Measurements from ENCODE around the gene KATNB1. TPM values are rescaled to one million over a fixed set of nuclear protein-coding genes. Genes with fewer than 3 reads are reported as not detected.

Gene KATNB1
- total RNA-seq, 1 experiment from 2014 or later, result 60.4 TPM

GRCh38 chr16:57775661-57776469, 40.3 kb downstream of the KATNB1 start (continued):
- no peak for TF ChIP-seq OVOL2 (CRISPR knock-in tag; IDR thresholded peaks at IDR 0.05; ENCODE audit: borderline replicate concordance)
- TF ChIP-seq E2F4 (CRISPR knock-in tag; IDR thresholded peaks at IDR 0.05; ENCODE audit: borderline replicate concordance, low read depth), result no peak
- TF ChIP-seq ATF6 (CRISPR knock-in tag; IDR thresholded peaks at IDR 0.05), result no peak
- TF ChIP-seq NFE2L1 (CRISPR knock-in tag; IDR thresholded peaks at IDR 0.05), result 0 out of 2 replicates have a peak, but pooled peaks have one; percentile 46
- no peak for TF ChIP-seq ELF4 (CRISPR knock-in tag; IDR thresholded peaks at IDR 0.05; ENCODE audit: low read depth)
- no peak for TF ChIP-seq CREB1 (CRISPR knock-in tag; IDR thresholded peaks at IDR 0.05)
- TF ChIP-seq GABPB1 (CRISPR knock-in tag; IDR thresholded peaks at IDR 0.05), result no peak
- peak; percentile 24; the same call in 1 of the 2 replicates for TF ChIP-seq CTCF (IDR thresholded peaks at IDR 0.05)
- TF ChIP-seq MYBL2 (CRISPR knock-in tag; IDR thresholded peaks at IDR 0.05), result 0 out of 2 replicates have a peak, but pooled peaks have one; percentile 24
- TF ChIP-seq RORB (CRISPR knock-in tag; IDR thresholded peaks at IDR 0.05), result no peak
- TF ChIP-seq CDX4 (CRISPR knock-in tag; IDR thresholded peaks at IDR 0.05; ENCODE audit: borderline replicate concordance), result no peak
- no peak for TF ChIP-seq TEAD4 (CRISPR knock-in tag; IDR thresholded peaks at IDR 0.05)
- TF ChIP-seq ZNF423 (CRISPR knock-in tag; IDR thresholded peaks at IDR 0.05), result peak; percentile 45; the same call in 1 of the 2 replicates
- TF ChIP-seq FOXJ3 (CRISPR knock-in tag; IDR thresholded peaks at IDR 0.05; ENCODE audit: borderline replicate concordance), result no peak
- TF ChIP-seq NR1H2 (CRISPR knock-in tag; IDR thresholded peaks at IDR 0.05), result no peak
- TF ChIP-seq SMAD3 (CRISPR knock-in tag; IDR thresholded peaks at IDR 0.05; ENCODE audit: borderline replicate concordance), result no peak
- TF ChIP-seq PREB (CRISPR knock-in tag; IDR thresholded peaks at IDR 0.05; ENCODE audit: borderline replicate concordance), result no peak
- TF ChIP-seq KAT7 (CRISPR knock-in tag; IDR thresholded peaks at IDR 0.05; ENCODE audit: borderline replicate concordance), result no peak
- TF ChIP-seq ZNF281 (CRISPR knock-in tag; IDR thresholded peaks at IDR 0.05), result no peak
- TF ChIP-seq ZNF263 (CRISPR knock-in tag; IDR thresholded peaks at IDR 0.05; ENCODE audit: low read depth), result no peak
- TF ChIP-seq SP1 (CRISPR knock-in tag; conservative IDR thresholded peaks at IDR 0.05), result peak; percentile 74; the same call in 1 of the 2 replicates
- no peak for TF ChIP-seq JAZF1 (CRISPR knock-in tag; IDR thresholded peaks at IDR 0.05)
- no peak for TF ChIP-seq EMX1 (CRISPR knock-in tag; IDR thresholded peaks at IDR 0.05)
- TF ChIP-seq ZNF425 (CRISPR knock-in tag; conservative IDR thresholded peaks at IDR 0.05), result no peak
- no peak for TF ChIP-seq ZNF232 (CRISPR knock-in tag; IDR thresholded peaks at IDR 0.05)
- TF ChIP-seq USF2 (CRISPR knock-in tag; IDR thresholded peaks at IDR 0.05), result peak; percentile 33; the same call in 1 of the 2 replicates
